ENCODE data around the gene MXI1. TPM values are rescaled to one million over a fixed set of nuclear protein-coding genes. Genes with fewer than 3 reads are reported as not detected.

Gene MXI1
- total and polyA plus RNA-seq, 2 of the 4 experiments (the other 2 are of a cell fraction), result 7.2 to 11.8 TPM

DNA sequence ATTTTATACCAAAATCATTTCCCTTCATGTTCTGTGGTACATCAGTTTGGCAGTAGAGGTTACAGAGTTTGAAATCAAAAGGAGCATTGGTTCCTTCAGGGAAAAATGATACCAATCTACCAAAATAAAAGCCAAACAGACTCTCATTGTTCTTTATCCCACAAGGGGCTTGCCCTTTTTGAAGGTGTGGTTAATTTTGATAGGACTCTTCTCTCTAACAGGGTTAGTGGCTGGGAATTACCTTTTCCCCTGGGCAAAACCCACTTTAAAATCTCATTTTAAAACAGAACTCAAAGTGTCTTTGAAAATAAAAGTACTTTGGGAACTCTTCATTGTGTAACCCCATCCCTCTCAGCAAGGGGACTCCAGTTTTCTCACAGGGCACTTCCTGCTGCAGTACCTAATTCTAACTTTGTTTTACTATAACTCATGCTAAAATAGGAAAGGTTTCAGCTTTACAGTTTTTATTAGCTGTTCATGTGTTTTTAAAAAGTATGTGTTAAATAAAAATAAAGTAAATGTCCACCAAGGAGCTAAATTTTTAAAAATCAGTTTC lies 66.7 kb downstream of the MXI1 start:
- DNase-seq (no peak), ATAC-seq (ENCODE audit: low read depth) (no peak)
- intact Hi-C loops (cut with micrococcal nuclease), result no loop called here
- Histone ChIP-seq H3K23ac (ENCODE audit: low read depth, low read length) (no peak overlapping the region), H3K27ac (ENCODE audit: insufficient read depth, low read length) (no peak overlapping the region), H3K4me2 (ENCODE audit: low read depth, low read length) (no peak overlapping the region), H2AFZ (replicated peaks; ENCODE audit: low read length, poor library complexity) (no peak overlapping the region), H2AK5ac (ENCODE audit: low read depth, low read length) (no peak overlapping the region), H2BK120ac (ENCODE audit: low read depth, low read length) (no peak overlapping the region), H3K9me3 (ENCODE audit: control insufficient read depth, insufficient read depth, low read length) (no peaks in the 10 kb centered on the region), H4K8ac (ENCODE audit: low read depth in 2 of 2, low read length in 2 of 2) (no peak overlapping the region), H4K20me1 (ENCODE audit: insufficient read depth, low read length) (no peaks in the 10 kb centered on the region), H3K79me1 (ENCODE audit: low read depth in 1 of 2, low read length in 2 of 2) (no peaks in the 10 kb centered on the region), H3K14ac (replicated peaks; ENCODE audit: low read depth, low read length) (no peak overlapping the region), H3K18ac (ENCODE audit: low read depth, low read length) (no peak overlapping the region), H4K91ac (ENCODE audit: insufficient read depth, low read depth, low read length) (no peak overlapping the region), H4K5ac (ENCODE audit: low read depth, low read length) (no peak overlapping the region), H3K9me1 (ENCODE audit: insufficient read depth, low read length) (no peaks in the 10 kb centered on the region), H2BK5ac (ENCODE audit: low read depth, low read length, poor library complexity, severe bottlenecking) (no peak overlapping the region), H2AK9ac (replicated peaks; ENCODE audit: low read depth, low read length, poor library complexity) (no peak overlapping the region), H2BK20ac (ENCODE audit: low read depth, low read length) (no peak overlapping the region), H3K56ac (ENCODE audit: extremely low read depth, insufficient read depth, low read length) (no peak overlapping the region), H3K9ac (ENCODE audit: low read depth, low read length) (no peak overlapping the region), H3K4me3 (ENCODE audit: insufficient read depth, low read depth, low read length) (no peak overlapping the region), H3K27me3 (ENCODE audit: control insufficient read depth, insufficient read depth, low read length) (no peaks in the 10 kb centered on the region), H3K36me3 (ENCODE audit: control insufficient read depth, insufficient read depth, low read length) (no peaks in the 10 kb centered on the region), H2BK15ac (ENCODE audit: low read depth, low read length) (no peak overlapping the region), H3K4ac (ENCODE audit: low read depth, low read length) (no peak overlapping the region), H3K4me1 (ENCODE audit: control insufficient read depth, insufficient read depth, low read length) (peaks cover 1% of the 10 kb centered on the region)
- in situ Hi-C loops (cut with MboI; ENCODE audit: low sequenced_read_pairs), result loop anchor here (5.0 kb wide), 1 partner anchor 392 kb away; no protein-coding TSS in a partner anchor
- no TSS peak for BruUV-seq (replicated peaks)
- ChIA-PET CTCF (interaction anchor here (0.6 to 1.1 kb wide), 3 partner anchors 11 to 20 kb away, joined by 3 read pairs; no protein-coding TSS in a partner anchor), POLR2A (ENCODE audit: unreplicated experiment) (no interaction called here)
- dilution Hi-C loops (cut with HindIII; ENCODE audit: low sequenced_read_pairs, unreplicated experiment), result no loop called here
- TF ChIP-seq CHD1 (IDR thresholded peaks at IDR 0.05; ENCODE audit: low read depth, low read length) (no peak), NFE2L2 (IDR thresholded peaks at IDR 0.05; ENCODE audit: low read depth, low read length) (no peak), RFX5 (IDR thresholded peaks at IDR 0.05; ENCODE audit: low read depth, low read length) (no peak), RCOR1 (IDR thresholded peaks at IDR 0.05; ENCODE audit: insufficient replicate concordance, low read length) (no peak), MAZ (IDR thresholded peaks at IDR 0.05; ENCODE audit: borderline replicate concordance, low read depth, low read length) (no peak), POLR2A (IDR thresholded peaks at IDR 0.05; ENCODE audit: low read depth, low read length) (no peak), CEBPB (IDR thresholded peaks at IDR 0.05; ENCODE audit: low read depth, low read length) (no peak), MXI1 (IDR thresholded peaks at IDR 0.05; ENCODE audit: borderline replicate concordance, low read depth, low read length) (no peak), MAFK (IDR thresholded peaks at IDR 0.05; ENCODE audit: low read depth, low read length) (no peak), RAD21 (IDR thresholded peaks at IDR 0.05; ENCODE audit: low read length) (no peak), BHLHE40 (IDR thresholded peaks at IDR 0.05; ENCODE audit: low read depth, low read length) (no peak)
- TF ChIP-seq, protein P1, sequence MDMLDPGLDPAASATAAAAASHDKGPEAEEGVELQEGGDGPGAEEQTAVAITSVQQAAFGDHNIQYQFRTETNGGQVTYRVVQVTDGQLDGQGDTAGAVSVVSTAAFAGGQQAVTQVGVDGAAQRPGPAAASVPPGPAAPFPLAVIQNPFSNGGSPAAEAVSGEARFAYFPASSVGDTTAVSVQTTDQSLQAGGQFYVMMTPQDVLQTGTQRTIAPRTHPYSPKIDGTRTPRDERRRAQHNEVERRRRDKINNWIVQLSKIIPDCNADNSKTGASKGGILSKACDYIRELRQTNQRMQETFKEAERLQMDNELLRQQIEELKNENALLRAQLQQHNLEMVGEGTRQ (IDR thresholded peaks at IDR 0.05; ENCODE audit: low read depth, low read length), result no peak
